ENCODE data around the gene PPP1R12B. TPM values are rescaled to one million over a fixed set of nuclear protein-coding genes. Genes with fewer than 3 reads are reported as not detected.

PPP1R12B gene
- total RNA-seq, 1 experiment from 2014 or later: 13.1 TPM

DNA sequence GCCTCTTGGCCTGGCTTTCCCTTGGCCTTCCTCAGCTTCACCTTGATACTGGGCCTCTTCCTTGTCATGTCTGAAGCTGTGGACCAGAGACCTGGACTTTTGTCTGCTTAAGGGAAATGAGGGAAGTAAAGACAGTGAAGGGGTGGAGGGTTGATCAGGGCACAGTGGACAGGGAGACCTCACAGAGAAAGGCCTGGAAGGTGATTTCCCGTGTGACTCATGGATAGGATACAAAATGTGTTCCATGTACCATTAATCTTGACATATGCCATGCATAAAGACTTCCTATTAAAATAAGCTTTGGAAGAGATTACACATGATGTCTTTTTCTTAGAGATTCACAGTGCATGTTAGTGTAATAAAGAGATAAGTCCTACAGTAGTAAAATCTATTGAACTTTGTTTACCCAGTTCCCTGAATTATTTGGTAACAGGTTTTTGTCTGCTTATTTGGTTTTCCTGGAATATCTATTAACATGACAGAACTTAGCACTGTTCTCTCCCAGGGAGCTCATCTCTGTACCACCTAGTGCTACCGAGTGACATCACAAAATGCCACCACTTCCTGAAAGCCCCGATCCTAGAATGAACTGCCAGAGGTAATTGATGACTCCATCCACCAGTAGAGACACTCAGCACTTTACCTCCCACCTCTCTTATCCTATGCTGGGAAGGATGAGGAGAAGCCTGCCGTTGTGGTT is 29.0 kb upstream of the PPP1R12B start:
- Histone ChIP-seq H3K27ac (ENCODE audit: low read length) (no peak overlapping the region), H3K36me3 (ENCODE audit: control insufficient read depth, insufficient read depth, low read length) (no peaks in the 10 kb centered on the region), H3K9me3 (ENCODE audit: control insufficient read depth, insufficient read depth, low read depth, low read length) (no peaks in the 10 kb centered on the region), H3K27me3 (ENCODE audit: control insufficient read depth, insufficient read depth, low read length) (peaks cover 2% of the 10 kb centered on the region; the same call in 1 of the 2 replicates), H3K4me3 (ENCODE audit: low read depth in 2 of 2, low read length in 2 of 2) (no peak overlapping the region), H3K4me1 (ENCODE audit: control insufficient read depth, insufficient read depth, low read length) (no peaks in the 10 kb centered on the region)
- in situ Hi-C loops (cut with HindIII; ENCODE audit: low pct_unique_long_range_greater_than_20kb, low sequenced_read_pairs): loop anchor here (25.0 kb wide), 1 partner anchor 107 kb away; no protein-coding TSS in a partner anchor
- ATAC-seq (no peak), DNase-seq (ENCODE audit: low read depth, low spot score) (no peak)
- POLR2A ChIA-PET: no interaction called here
- CTCF ChIA-PET: interaction anchor here (0.8 kb wide), 1 partner anchor 131 kb away, joined by 3 read pairs; no protein-coding TSS in a partner anchor
- intact Hi-C loops (cut with micrococcal nuclease; ENCODE audit: unreplicated experiment): no loop called here
- BruUV-seq (replicated peaks): no TSS peak
- TF ChIP-seq TCF7L2 (IDR thresholded peaks at IDR 0.05; ENCODE audit: low read depth, low read length) (no peak), SIN3A (IDR thresholded peaks at IDR 0.05; ENCODE audit: borderline replicate concordance, insufficient read depth, low read depth, low read length) (no peak)

DNA sequence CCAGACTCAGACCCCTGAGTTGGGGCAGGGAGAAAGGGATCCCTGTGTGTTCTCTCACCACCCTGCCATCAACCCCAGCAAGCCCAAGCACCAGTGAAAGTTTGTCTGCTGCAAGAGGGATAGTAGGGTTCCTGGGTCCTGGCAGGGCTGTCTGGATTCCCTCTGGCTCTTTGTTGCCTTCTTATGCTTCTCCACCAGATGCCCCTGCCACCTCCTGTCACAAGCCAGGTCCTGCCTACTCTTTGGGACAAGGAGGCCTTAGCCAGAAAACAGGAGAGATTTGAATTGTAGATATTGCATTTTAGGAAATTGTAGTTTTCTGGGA is 28.5 kb upstream of the PPP1R12B start:
- Histone ChIP-seq H3K4me3 (ENCODE audit: low read depth in 2 of 2, low read length in 2 of 2) (no peak overlapping the region), H3K4me1 (ENCODE audit: control insufficient read depth, insufficient read depth, low read length) (no peaks in the 10 kb centered on the region), H3K27me3 (ENCODE audit: control insufficient read depth, insufficient read depth, low read length) (peaks cover 2% of the 10 kb centered on the region; the same call in 1 of the 2 replicates), H3K36me3 (ENCODE audit: control insufficient read depth, insufficient read depth, low read length) (no peaks in the 10 kb centered on the region), H3K27ac (ENCODE audit: low read length) (no peak overlapping the region), H3K9me3 (ENCODE audit: control insufficient read depth, insufficient read depth, low read depth, low read length) (no peaks in the 10 kb centered on the region)
- ChIA-PET POLR2A (no interaction called here), CTCF (no interaction called here)
- intact Hi-C loops (cut with micrococcal nuclease; ENCODE audit: unreplicated experiment): no loop called here
- DNase-seq (ENCODE audit: low read depth, low spot score) (no peak), ATAC-seq (no peak)
- BruUV-seq (replicated peaks): no TSS peak
- in situ Hi-C loops (cut with HindIII; ENCODE audit: low pct_unique_long_range_greater_than_20kb, low sequenced_read_pairs): loop anchor here (25.0 kb wide), 1 partner anchor 108 kb away; no protein-coding TSS in a partner anchor
- TF ChIP-seq, protein P1, sequence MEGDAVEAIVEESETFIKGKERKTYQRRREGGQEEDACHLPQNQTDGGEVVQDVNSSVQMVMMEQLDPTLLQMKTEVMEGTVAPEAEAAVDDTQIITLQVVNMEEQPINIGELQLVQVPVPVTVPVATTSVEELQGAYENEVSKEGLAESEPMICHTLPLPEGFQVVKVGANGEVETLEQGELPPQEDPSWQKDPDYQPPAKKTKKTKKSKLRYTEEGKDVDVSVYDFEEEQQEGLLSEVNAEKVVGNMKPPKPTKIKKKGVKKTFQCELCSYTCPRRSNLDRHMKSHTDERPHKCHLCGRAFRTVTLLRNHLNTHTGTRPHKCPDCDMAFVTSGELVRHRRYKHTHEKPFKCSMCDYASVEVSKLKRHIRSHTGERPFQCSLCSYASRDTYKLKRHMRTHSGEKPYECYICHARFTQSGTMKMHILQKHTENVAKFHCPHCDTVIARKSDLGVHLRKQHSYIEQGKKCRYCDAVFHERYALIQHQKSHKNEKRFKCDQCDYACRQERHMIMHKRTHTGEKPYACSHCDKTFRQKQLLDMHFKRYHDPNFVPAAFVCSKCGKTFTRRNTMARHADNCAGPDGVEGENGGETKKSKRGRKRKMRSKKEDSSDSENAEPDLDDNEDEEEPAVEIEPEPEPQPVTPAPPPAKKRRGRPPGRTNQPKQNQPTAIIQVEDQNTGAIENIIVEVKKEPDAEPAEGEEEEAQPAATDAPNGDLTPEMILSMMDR (IDR thresholded peaks at IDR 0.05): no peak
- TF ChIP-seq SIN3A (IDR thresholded peaks at IDR 0.05; ENCODE audit: borderline replicate concordance, insufficient read depth, low read depth, low read length): no peak
- TF ChIP-seq POLR2AphosphoS5 (IDR thresholded peaks at IDR 0.05; ENCODE audit: low read depth, low read length): no peak
- TF ChIP-seq TCF7L2 (IDR thresholded peaks at IDR 0.05; ENCODE audit: low read depth, low read length): no peak
- no peak for TF ChIP-seq REST (IDR thresholded peaks at IDR 0.05; ENCODE audit: insufficient read depth in 1 of 2, low read depth in 2 of 2, low read length in 1 of 2)

DNA sequence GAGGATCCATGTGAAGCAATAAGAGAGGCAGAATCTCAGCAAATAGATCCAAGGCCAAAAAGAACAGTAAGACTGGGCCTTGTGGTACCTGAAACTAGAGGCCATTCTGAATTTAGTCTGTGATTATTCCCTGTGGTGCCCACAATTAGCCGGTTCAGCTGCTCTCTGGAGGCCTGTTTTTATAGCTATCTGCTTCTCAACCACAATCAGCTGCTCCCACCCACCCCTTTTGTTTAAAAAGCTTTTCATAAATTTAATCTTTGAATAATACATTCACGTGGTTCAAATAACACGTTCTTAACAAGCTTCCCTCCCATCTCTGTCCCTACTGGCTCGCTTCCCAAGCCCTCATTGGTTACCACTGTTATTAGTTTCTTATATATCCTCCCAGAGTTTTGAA is 24.8 kb upstream of the PPP1R12B start:
- ChIA-PET POLR2A (interaction anchor here (0.6 kb wide), 1 partner anchor 10 kb away, joined by 6 read pairs; no protein-coding TSS in a partner anchor), CTCF (no interaction called here)
- ATAC-seq (no peak), DNase-seq (ENCODE audit: low read depth, low spot score) (no peak)
- TF ChIP-seq, protein P1 (IDR thresholded peaks at IDR 0.05): no peak
- TF ChIP-seq SIN3A (IDR thresholded peaks at IDR 0.05; ENCODE audit: borderline replicate concordance, insufficient read depth, low read depth, low read length) (no peak), POLR2AphosphoS5 (IDR thresholded peaks at IDR 0.05; ENCODE audit: low read depth, low read length) (no peak), REST (IDR thresholded peaks at IDR 0.05; ENCODE audit: insufficient read depth in 1 of 2, low read depth in 2 of 2, low read length in 1 of 2) (no peak), TCF7L2 (IDR thresholded peaks at IDR 0.05; ENCODE audit: low read depth, low read length) (no peak)
- Histone ChIP-seq H3K4me1 (ENCODE audit: control insufficient read depth, insufficient read depth, low read length) (no peaks in the 10 kb centered on the region), H3K27me3 (ENCODE audit: control insufficient read depth, insufficient read depth, low read length) (peaks cover 2% of the 10 kb centered on the region; the same call in 1 of the 2 replicates), H3K4me3 (ENCODE audit: low read depth in 2 of 2, low read length in 2 of 2) (no peak overlapping the region), H3K9me3 (ENCODE audit: control insufficient read depth, insufficient read depth, low read depth, low read length) (no peaks in the 10 kb centered on the region), H3K36me3 (ENCODE audit: control insufficient read depth, insufficient read depth, low read length) (no peaks in the 10 kb centered on the region), H3K27ac (ENCODE audit: low read length) (no peak overlapping the region)
- intact Hi-C loops (cut with micrococcal nuclease; ENCODE audit: unreplicated experiment) (no loop called here), in situ Hi-C loops (cut with HindIII; ENCODE audit: low pct_unique_long_range_greater_than_20kb, low sequenced_read_pairs) (loop anchor here (25.0 kb wide), 1 partner anchor 111 kb away; no protein-coding TSS in a partner anchor)
- BruUV-seq (replicated peaks): no TSS peak

All from Panc1 (cell line).